ENCODE results near the gene SMIM7. TPM values are rescaled to one million over a fixed set of nuclear protein-coding genes. Genes with fewer than 3 reads are reported as not detected.

Gene SMIM7
- total RNA-seq, 1 donor from 2014 or later: 110 TPM

GRCh38 chr19:16650821-16651220 is 9.1 kb downstream of the SMIM7 start:
- DNase-seq: no peak
- no peaks in the 10 kb centered on the region for H3K27me3 Mint-ChIP-seq
- no peak overlapping the region for H3K4me3 Mint-ChIP-seq
- TF ChIP-seq CTCF (IDR thresholded peaks at IDR 0.05): no peak
- POLR2A ChIA-PET: interaction anchor here (0.6 kb wide), 1 partner anchor 62 kb away, joined by 3 read pairs; no protein-coding TSS in a partner anchor
- ATAC-seq (ENCODE audit: low read depth): no peak
- H3K27ac Mint-ChIP-seq: no peak overlapping the region
- CTCF ChIA-PET: no interaction called here
- peaks cover 91% of the 10 kb centered on the region for H3K36me3 Mint-ChIP-seq (ENCODE audit: low read depth)
- intact Hi-C loops (cut with micrococcal nuclease): no loop called here
- H3K4me1 Mint-ChIP-seq: peaks cover 6% of the 10 kb centered on the region
- no peaks in the 10 kb centered on the region for H3K9me3 Mint-ChIP-seq

- ChIA-PET POLR2A (interaction anchor here (1.1 to 1.5 kb wide), 2 partner anchors 62 to 64 kb away, joined by 3 to 5 read pairs; no protein-coding TSS in a partner anchor), CTCF (no interaction called here)
- intact Hi-C loops (cut with micrococcal nuclease): no loop called here
- Mint-ChIP-seq H3K27me3 (no peaks in the 10 kb centered on the region), H3K27ac (no peak overlapping the region), H3K36me3 (ENCODE audit: low read depth) (peaks cover 93% of the 10 kb centered on the region), H3K4me3 (no peak overlapping the region), H3K4me1 (peaks cover 8% of the 10 kb centered on the region), H3K9me3 (no peaks in the 10 kb centered on the region)
- TF ChIP-seq CTCF (IDR thresholded peaks at IDR 0.05): no peak
- DNase-seq (no peak), ATAC-seq (ENCODE audit: low read depth) (no peak)
Measured at GRCh38 chr19:16649734-16650133, 10.2 kb downstream of the SMIM7 start.

- DNase-seq (no peak), ATAC-seq (ENCODE audit: low read depth) (no peak)
- POLR2A ChIA-PET: interaction anchor here (0.7 to 1.0 kb wide), 2 partner anchors 15 to 59 kb away, joined by 4 read pairs; partner anchors contain the start of gene SMIM7
- H3K9me3 Mint-ChIP-seq: no peaks in the 10 kb centered on the region
- TF ChIP-seq CTCF (IDR thresholded peaks at IDR 0.05): no peak
- H3K36me3 Mint-ChIP-seq (ENCODE audit: low read depth): peaks cover 91% of the 10 kb centered on the region
- H3K4me1 Mint-ChIP-seq: peaks cover 6% of the 10 kb centered on the region
- intact Hi-C loops (cut with micrococcal nuclease): no loop called here
- no peak overlapping the region for H3K27ac Mint-ChIP-seq
- no peak overlapping the region for H3K4me3 Mint-ChIP-seq
- CTCF ChIA-PET: no interaction called here
- H3K27me3 Mint-ChIP-seq: no peaks in the 10 kb centered on the region
Measured at GRCh38 chr19:16645140-16645539, 14.8 kb downstream of the SMIM7 start.

- POLR2A ChIA-PET: no interaction called here
- ATAC-seq (ENCODE audit: low read depth): no peak
- Mint-ChIP-seq H3K27me3 (no peaks in the 10 kb centered on the region), H3K4me1 (peaks cover 19% of the 10 kb centered on the region), H3K36me3 (ENCODE audit: low read depth) (peaks cover 82% of the 10 kb centered on the region), H3K4me3 (no peak overlapping the region), H3K27ac (no peak overlapping the region), H3K9me3 (no peaks in the 10 kb centered on the region)
- TF ChIP-seq CTCF (IDR thresholded peaks at IDR 0.05): no peak
- intact Hi-C loops (cut with micrococcal nuclease): no loop called here
- CTCF ChIA-PET: no interaction called here
- DNase-seq: no peak
Measured at GRCh38 chr19:16641695-16642094, 18.2 kb downstream of the SMIM7 start.

- TF ChIP-seq CTCF (IDR thresholded peaks at IDR 0.05): no peak
- Mint-ChIP-seq H3K27me3 (no peaks in the 10 kb centered on the region), H3K27ac (no peak overlapping the region), H3K4me3 (no peak overlapping the region), H3K9me3 (no peaks in the 10 kb centered on the region), H3K4me1 (peaks cover 19% of the 10 kb centered on the region), H3K36me3 (ENCODE audit: low read depth) (peaks cover 76% of the 10 kb centered on the region)
- ATAC-seq (ENCODE audit: low read depth): no peak
- ChIA-PET CTCF (no interaction called here), POLR2A (interaction anchor here (0.6 kb wide), 2 partner anchors 21 to 168 kb away, joined by 4 to 5 read pairs; no protein-coding TSS in a partner anchor)
- no peak for DNase-seq
- intact Hi-C loops (cut with micrococcal nuclease): no loop called here
Measured at GRCh38 chr19:16640951-16641350, 19.0 kb downstream of the SMIM7 start.

Data from activated B cell treated with CpG ODN at 0.5 μM for 24 hours (primary cell).